GM19395 (cell line): ENCODE results near the gene SHC2.
"Not testable (repeated sequence)": the region's sequence is repeated elsewhere in the genome, so short reads cannot be mapped to it uniquely, and the experiment has no call there.

ENCODE experiments used
- ATAC-seq: cut with Tn5 transposase; IDR thresholded peaks from one replicate; pipeline ENCODE4 v1.9.1; 2021; ENCODE audit warnings: mild to moderate bottlenecking, moderate library complexity; ENCODE audit not compliant: unreplicated experiment

The SHC2 gene

GRCh38 chr19:408902-409515, 51.8 kb downstream of the SHC2 start, which contains the start of gene C2CD4C:
TSS of gene C2CD4C (minus strand) at chr19:409147. CDS start at chr19:408361, 786 bp downstream.
- ATAC-seq: no peak

GRCh38 chr19:408441-408901, 52.4 kb downstream of the SHC2 start:
- ATAC-seq: no peak

GRCh38 chr19:407511-408440, 53.1 kb downstream of the SHC2 start:
- no peak for ATAC-seq

GRCh38 chr19:406971-407510, 53.8 kb downstream of the SHC2 start:
- ATAC-seq: no peak

DNA sequence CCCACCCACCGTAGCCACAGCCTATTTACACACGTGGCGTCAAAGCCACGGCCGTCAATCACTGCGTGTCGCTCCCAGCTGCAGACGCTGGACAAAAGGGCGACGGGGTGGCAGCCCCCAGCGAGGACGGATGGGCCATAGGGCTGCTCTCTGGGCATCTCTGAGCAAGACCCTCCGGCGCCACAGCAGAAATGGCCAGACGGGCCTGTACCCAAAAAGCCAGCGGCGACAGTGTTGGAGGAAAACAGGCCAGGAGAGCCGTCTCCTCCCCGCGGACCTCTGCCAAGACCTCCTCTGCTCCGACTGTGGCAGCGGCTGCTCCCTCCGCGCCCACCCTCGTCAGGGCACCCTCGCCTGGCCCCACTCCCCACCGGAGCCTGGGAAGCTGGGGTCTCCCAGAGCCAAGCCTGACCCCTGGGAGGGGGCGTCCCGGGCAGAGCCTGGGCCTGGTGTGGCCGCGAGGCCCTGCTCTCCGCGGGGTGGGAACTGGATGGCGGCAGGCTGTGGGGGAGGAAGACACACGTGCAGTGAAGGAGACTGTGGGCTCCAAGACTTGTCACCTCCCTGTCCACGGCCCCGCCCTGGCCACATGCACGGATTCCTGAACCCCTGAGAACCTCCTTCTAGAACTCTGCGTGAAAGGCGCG, 54.6 kb downstream of the SHC2 start:
- ATAC-seq: no peak

DNA sequence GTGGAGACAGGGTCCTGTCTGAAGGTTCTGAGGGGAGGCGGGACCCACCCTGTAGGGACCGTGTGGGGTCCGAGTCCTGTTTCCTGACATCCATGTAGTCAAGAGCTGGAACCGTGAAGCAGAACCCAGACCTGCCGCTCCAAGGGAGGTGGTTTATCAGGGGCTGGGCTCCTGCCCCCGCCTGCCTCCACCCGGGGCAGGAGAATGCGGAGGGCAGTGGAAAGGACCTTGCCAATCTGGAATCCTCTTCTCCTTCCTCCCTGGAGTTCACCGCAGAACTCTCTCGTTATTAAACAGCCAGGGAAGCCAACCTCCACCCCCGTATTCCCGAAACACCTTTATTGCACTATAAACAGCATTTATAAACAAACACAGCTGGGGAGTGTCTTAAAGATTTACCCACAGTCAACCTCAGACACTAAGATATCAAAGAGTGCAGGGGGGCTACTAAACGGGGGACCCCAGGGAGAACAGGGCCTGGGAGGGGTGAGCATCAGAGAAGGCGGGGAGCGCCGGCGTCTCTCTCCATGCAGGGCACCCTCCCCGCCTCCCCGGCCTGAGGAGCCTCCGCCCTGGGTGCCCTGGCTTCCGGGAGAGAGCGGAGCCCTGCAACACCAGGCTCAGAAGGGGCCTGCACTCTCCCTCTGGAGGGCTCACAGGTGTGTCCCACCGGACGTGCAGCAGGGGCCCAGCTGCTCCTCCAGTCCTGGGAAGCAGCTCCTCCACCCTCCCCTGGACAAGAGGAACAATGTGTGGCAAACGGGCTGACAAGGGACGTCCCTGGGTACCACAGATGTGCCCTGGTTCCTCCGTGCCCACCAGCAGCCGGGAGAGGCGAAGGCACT, 55.5 kb downstream of the SHC2 start:
- no peak for ATAC-seq

DNA sequence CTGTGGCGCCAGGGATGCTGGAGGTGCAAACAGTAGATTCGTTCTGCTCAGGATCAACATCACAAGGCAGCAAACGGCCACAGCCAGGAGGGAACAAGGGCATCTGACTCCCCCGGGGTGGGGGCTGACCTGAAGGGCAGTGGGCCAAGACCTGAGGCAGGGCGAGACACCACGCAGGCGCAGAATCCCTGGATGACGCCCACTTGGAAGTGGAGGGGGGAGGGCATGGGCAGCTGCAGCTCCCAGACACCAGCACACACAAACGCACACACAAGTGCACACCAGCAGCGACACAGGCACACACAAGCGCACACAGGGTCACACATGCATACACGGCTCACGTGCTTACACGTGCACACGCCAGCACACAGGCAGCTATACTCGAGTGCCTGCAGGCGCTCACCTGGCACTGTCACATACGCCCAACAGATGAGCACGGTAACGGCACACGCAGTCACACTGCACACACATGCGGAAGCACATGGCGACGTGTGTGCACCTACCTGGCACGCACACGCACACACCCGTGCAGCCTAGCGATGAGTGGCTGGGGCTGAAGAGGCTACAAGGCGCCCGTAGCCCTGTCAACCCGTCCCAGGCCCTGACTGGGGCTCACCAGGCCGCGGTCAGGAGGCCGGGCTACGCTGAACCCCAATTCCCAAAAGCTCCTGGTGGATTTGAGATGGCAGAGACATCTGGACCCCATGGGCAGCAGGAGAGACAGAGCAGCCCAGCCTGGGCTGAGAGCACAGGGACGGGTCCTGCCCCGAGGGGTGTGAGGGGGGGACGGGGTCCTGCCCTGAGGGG, 57.4 kb downstream of the SHC2 start:
- ATAC-seq: no peak

DNA sequence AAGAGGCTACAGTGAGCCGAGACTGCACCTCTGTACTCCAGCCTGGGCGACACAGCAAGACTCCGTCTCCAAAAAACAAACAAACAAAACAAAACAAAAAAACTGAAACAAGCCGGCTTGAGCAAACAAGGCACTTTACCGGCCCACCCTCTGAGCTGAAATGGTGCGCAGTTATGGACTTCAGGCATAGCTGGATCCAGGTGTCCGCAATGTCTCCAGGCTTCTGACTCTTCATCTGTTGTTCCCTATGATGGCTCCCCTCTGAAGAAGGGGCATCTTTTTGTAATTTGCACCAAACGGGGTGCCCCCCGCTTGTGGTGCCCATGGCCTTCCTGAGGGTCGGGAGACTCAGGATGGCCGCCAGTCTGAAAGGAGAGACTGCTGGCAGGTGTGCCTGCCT, 58.0 kb downstream of the SHC2 start:
- no peak for ATAC-seq

- no peak for ATAC-seq
Observed at GRCh38 chr19:401866-402511, 58.8 kb downstream of the SHC2 start.

DNA sequence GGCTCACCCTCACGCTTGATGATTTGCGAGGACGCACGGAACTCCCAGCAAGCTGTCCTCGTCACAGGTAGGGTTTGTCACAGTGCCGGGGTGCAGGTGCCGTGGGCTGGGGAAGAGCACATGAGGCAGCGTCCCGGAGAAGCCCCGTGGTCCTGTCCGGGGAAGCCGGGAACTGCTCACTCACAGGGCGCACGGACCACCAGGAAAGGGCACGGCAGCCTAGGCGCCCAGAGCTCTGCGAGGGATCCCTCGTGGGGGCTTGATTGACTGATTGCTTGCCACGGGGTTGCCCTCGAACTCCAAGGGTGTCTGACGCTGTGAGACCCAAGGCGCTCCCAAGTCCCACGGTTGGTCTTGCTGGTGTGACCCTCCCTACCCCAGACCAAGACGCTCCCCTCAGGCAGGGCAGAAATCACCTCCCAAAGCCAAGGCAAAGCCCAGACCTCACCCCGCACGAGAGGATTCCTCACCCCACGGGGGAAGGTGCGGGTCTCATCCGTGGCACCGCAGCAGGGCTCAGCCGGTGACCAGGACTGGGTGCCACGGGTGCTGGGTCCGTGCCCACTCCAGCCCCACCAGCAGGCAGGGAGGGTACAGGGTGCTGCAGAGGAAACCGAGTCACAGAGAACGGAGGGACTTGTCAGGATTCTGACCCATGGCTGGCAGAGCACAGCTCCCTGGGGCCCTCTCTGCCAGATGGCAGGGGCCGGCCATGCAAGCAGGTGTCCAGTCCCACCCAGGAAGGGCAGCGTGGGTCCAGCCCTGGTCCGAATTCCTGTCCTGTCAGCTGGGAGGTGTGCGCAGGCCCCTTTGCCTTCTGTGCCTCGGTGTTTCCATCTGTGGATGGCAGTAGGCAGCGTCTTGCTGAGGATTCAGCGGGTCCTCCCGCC, 59.6 kb downstream of the SHC2 start:
- ATAC-seq: no peak

DNA sequence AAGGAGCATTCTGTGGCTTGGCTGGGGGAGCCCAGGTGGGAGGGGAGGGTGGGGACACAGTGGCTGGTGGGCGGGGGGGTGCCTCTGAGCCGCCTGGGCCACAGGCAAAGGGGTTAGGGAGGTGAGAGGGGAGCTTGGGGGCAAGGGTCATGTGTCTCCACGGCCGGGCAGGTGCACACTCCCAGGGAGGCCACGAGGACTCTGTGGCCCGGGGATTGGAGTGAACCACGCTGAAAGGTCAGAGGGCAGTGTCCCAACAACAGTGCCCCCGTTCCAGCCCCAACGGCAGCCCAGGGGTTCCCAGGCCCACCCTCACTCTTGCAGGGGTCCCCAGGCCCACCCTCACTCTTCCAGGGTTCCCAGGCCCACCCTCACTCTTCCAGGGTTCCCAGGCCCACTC, 61.5 kb downstream of the SHC2 start:
- ATAC-seq: no peak

DNA sequence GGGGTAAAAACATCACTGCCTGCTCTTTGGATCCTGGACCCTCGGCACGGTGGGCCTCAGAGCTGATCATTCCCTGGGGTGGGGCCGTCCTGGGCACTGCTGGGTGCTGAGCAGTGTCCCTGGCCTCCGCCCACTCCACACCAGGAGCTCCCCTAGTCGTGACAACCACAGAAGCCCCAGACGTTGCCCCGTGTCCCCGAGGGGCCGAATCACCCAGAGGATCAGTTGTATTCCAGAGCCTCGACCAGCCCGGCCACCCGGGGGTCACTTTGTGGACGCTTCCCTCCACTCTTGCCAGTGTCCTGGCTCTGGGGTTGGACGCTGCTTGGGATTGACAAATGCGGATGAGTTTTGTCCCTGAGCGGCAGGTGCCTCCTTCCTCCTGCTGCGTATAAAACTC, 62.1 kb downstream of the SHC2 start:
- ATAC-seq: no peak

- no peak for ATAC-seq
Observed at GRCh38 chr19:397941-398706, 62.7 kb downstream of the SHC2 start.

DNA sequence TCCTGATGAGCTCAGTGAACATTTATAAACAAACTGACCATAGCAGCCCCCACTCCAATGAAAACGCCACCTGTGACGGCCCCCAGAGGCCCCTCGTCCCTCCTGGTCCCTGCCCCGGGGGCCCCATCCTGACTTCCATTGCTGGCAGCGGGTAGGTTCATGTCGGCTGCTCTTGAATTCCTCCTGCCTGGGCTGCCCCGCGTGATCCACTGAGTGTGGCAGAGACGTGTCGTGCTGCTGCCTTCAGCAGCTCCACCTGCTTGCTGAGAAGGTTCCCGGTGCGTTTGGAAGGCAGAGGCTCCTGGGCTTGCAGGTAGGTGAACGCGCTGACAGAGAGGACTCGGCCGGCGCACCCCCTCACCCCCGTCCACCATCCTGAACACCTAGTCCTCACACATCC, 63.5 kb downstream of the SHC2 start:
- no peak for ATAC-seq

DNA sequence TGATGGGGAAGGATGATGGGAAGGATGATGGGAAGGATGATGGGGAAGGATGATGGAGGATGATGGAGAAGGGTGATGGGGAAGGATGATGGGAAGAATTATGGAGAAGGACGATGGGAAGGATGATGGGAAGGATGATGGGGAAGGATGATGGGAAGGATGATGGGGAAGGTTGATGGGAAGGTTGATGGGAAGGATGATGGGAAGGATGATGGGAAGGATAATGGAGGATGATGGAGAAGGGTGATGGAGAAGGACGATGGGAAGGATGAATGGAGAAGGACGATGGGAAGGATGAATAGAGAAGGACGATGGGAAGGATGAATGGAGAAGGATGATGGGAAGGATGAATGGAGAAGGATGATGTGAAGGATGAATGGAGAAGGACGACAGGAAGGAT, 65.4 kb downstream of the SHC2 start:
- ATAC-seq: no peak

- ATAC-seq: not testable (repeated sequence)
Observed at GRCh38 chr19:394857-395256, 66.0 kb downstream of the SHC2 start.

DNA sequence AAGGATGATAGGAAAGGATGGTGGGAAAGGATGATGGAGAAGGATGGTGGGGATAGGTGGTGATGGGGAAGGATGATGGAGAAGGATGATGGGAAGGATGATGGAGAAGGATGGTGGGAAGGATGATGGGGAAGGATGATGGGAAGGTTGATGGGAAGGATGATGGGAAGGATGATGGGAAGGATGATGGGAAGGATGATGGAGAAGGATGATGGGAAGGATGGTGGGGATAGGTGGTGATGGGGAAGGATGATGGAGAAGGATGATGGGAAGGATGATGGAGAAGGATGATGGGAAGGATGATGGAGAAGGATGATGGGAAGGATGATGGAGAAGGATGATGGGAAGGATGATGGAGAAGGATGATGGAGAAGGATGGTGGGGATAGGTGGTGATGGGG, 67.3 kb downstream of the SHC2 start:
- not testable (repeated sequence) for ATAC-seq
